ENCODE data around the gene ADO. TPM values are rescaled to one million over a fixed set of nuclear protein-coding genes. Genes with fewer than 3 reads are reported as not detected.

ADO gene
- total RNA-seq, 1 experiment from 2014 or later = 29.3 TPM

GRCh38 chr10:62804356-62805230 lies at the start of gene ADO (continued):
- TF ChIP-seq MYBL2 (CRISPR knock-in tag; IDR thresholded peaks at IDR 0.05) (no peak), PRDM15 (CRISPR knock-in tag; IDR thresholded peaks at IDR 0.05) (peak; percentile 93), FOXP1 (CRISPR knock-in tag; IDR thresholded peaks at IDR 0.05; ENCODE audit: borderline replicate concordance) (0 out of 2 replicates have a peak, but pooled peaks have one; percentile 2), ETV6 (CRISPR knock-in tag; IDR thresholded peaks at IDR 0.05) (0 out of 2 replicates have a peak, but pooled peaks have one; percentile 6)

GRCh38 chr10:62754963-62755362 lies 49.6 kb upstream of the ADO start:
- ChIA-PET CTCF (no interaction called here), POLR2A (no interaction called here)
- Mint-ChIP-seq H3K4me1 (peaks cover 3% of the 10 kb centered on the region), H3K27me3 (ENCODE audit: low read depth) (no peaks in the 10 kb centered on the region), H3K36me3 (no peaks in the 10 kb centered on the region), H3K9me3 (no peaks in the 10 kb centered on the region), H3K4me3 (no peak overlapping the region), H3K27ac (no peak overlapping the region)
- ATAC-seq (no peak), DNase-seq (ENCODE audit: low spot score) (no peak)
- TF ChIP-seq CBFB (CRISPR knock-in tag; IDR thresholded peaks at IDR 0.05; ENCODE audit: low read depth) (no peak), STAT6 (CRISPR knock-in tag; conservative IDR thresholded peaks at IDR 0.05; ENCODE audit: low read depth) (no peak), HMGXB4 (CRISPR knock-in tag; IDR thresholded peaks at IDR 0.05) (no peak), MXD4 (CRISPR knock-in tag; IDR thresholded peaks at IDR 0.05; ENCODE audit: borderline replicate concordance) (no peak), ZNF423 (CRISPR knock-in tag; IDR thresholded peaks at IDR 0.05) (no peak), PRDM15 (CRISPR knock-in tag; IDR thresholded peaks at IDR 0.05) (no peak), ZSCAN18 (CRISPR knock-in tag; IDR thresholded peaks at IDR 0.05) (no peak), NFE2L1 (CRISPR knock-in tag; IDR thresholded peaks at IDR 0.05) (no peak), ZNF317 (CRISPR knock-in tag; IDR thresholded peaks at IDR 0.05; ENCODE audit: borderline replicate concordance, low read depth) (no peak), ELF4 (CRISPR knock-in tag; IDR thresholded peaks at IDR 0.05; ENCODE audit: low read depth) (no peak), TEAD4 (CRISPR knock-in tag; IDR thresholded peaks at IDR 0.05) (no peak), KAT7 (CRISPR knock-in tag; IDR thresholded peaks at IDR 0.05; ENCODE audit: borderline replicate concordance) (no peak), USF1 (CRISPR knock-in tag; IDR thresholded peaks at IDR 0.05) (no peak), ATF1 (CRISPR knock-in tag; IDR thresholded peaks at IDR 0.05) (no peak), ESRRA (CRISPR knock-in tag; IDR thresholded peaks at IDR 0.05; ENCODE audit: borderline replicate concordance) (no peak), FOXK1 (CRISPR knock-in tag; IDR thresholded peaks at IDR 0.05) (no peak), JUN (CRISPR knock-in tag; IDR thresholded peaks at IDR 0.05) (no peak)

Data from WTC11 (cell line).